Activated CD4-positive, CD25-positive, alpha-beta regulatory T cell treated with anti-CD3 and anti-CD28 coated beads, Interleukin-2, amount 50 U/mL, for 72 hours (primary cell): ENCODE results near the gene PKDCC.
A peak's percentile ranks its signal among the peaks of the same experiment; 100 is the strongest.
"Not testable (repeated sequence)": the region's sequence is repeated elsewhere in the genome, so short reads cannot be mapped to it uniquely, and the experiment has no call there.

Source experiments
- DNase-seq: peaks from one replicate; pipeline ENCODE4 v3.0.0; 2021

The PKDCC gene

GRCh38 chr2:42067521-42067920, 19.7 kb downstream of the PKDCC start:
- no peak for DNase-seq

GRCh38 chr2:42068571-42069178, 20.9 kb downstream of the PKDCC start:
- no peak for DNase-seq

GRCh38 chr2:42069568-42069967, 21.7 kb downstream of the PKDCC start:
- DNase-seq: no peak

GRCh38 chr2:42071791-42072190, 24.0 kb downstream of the PKDCC start:
- DNase-seq: no peak

GRCh38 chr2:42072349-42073118, 24.7 kb downstream of the PKDCC start:
- no peak for DNase-seq

- no peak for DNase-seq
These were observed 26.1 kb downstream of the PKDCC start for GRCh38 chr2:42073739-42074503.

GRCh38 chr2:42074661-42075060, 26.8 kb downstream of the PKDCC start:
- DNase-seq: no peak

- DNase-seq: no peak
These were observed 28.8 kb downstream of the PKDCC start for GRCh38 chr2:42076357-42077225.

GRCh38 chr2:42077343-42077742, 29.5 kb downstream of the PKDCC start:
- no peak for DNase-seq

GRCh38 chr2:42079737-42080287, 32.0 kb downstream of the PKDCC start:
- no peak for DNase-seq

GRCh38 chr2:42081151-42081550, 33.3 kb downstream of the PKDCC start:
- DNase-seq: not testable (repeated sequence)

GRCh38 chr2:42082016-42082415, 34.2 kb downstream of the PKDCC start:
- DNase-seq: no peak

GRCh38 chr2:42084231-42084671, 36.4 kb downstream of the PKDCC start:
- DNase-seq: no peak

- not testable (repeated sequence) for DNase-seq
These were observed 37.2 kb downstream of the PKDCC start for GRCh38 chr2:42085070-42085469.

GRCh38 chr2:42085706-42086487, 38.1 kb downstream of the PKDCC start:
- DNase-seq: no peak

- no peak for DNase-seq
These were observed 38.7 kb downstream of the PKDCC start for GRCh38 chr2:42086500-42086953.

GRCh38 chr2:42087137-42087856, 39.5 kb downstream of the PKDCC start:
- DNase-seq: no peak

GRCh38 chr2:42087857-42088195, 40.0 kb downstream of the PKDCC start:
- no peak for DNase-seq

- peak; percentile 80 for DNase-seq
These were observed 41.6 kb downstream of the PKDCC start for GRCh38 chr2:42089340-42089925.

- DNase-seq: no peak
These were observed 42.4 kb downstream of the PKDCC start for GRCh38 chr2:42090216-42090615.

- DNase-seq: no peak
These were observed 43.9 kb downstream of the PKDCC start for GRCh38 chr2:42091671-42092070.
